ENCODE measurements around the gene RNF166.
A peak's percentile ranks its signal among the peaks of the same experiment; 100 is the strongest.

Gene RNF166

GRCh38 chr16:88692861-88693260 is 13.3 kb downstream of the RNF166 start:
- no peak for DNase-seq (ENCODE audit: low spot score)

DNA sequence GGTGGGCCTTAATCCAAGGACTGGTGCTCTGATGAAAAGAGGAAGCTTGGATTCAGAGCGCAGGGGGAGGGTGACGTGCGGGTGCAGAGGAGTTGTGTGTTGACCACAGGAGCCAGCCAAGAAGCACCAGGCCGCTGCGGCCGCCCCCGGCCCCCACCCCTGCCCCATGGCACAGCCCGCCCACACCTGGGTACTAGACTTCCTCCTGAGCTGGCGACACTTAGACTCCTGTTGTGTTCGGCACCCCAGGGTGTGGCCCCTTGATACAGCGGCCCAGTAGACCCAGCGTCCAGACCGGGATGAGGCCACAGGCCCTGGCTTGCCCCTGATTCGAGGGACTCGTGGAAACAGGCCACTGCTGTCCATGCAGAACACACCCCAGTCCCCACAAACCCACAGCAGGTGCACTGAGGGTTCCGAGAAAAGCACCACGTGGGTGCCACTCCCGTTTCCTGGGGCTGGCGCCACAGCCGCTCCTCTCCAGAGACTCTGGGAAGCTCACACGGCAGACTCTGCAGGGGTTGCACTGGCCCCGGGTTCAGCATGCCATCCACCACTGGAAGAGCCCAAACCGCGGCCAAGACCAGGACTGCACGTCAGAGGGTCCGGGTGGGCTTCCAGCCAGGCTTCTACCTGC is 14.2 kb downstream of the RNF166 start:
- no peak for DNase-seq (ENCODE audit: low spot score)

DNA sequence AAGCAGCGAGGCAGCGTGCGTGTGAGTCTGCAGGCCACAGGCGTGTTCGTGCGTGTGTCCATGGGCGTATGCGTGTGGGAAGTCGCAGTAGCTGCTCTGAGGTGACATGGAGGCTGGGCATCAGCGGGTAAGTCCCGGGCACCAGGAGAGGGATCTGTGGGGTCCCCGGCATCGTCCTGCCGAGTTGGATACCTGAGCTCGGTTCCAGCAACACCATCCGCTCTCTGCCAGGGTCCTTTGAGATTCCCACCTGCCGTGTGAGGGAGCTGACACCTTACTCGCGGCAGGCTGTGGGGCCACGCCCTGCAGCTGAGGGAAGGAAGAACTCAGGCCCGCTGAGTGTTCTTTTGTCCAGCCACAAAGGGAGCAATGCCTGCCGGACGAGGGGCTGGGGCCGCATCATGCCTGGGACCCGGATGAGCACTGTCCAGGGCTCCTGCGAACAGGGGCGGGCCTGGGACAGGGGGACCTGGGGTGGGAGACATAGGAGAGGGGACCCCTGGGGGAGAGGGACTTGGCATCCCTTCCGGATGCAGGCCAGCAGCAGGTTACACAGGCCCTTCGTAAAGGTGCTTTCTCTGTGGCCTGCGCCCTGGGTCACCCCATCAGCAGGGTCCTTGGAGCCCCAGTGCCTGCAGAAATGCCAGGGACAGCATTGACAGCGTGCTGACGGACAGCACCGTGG is 14.9 kb downstream of the RNF166 start:
- DNase-seq (ENCODE audit: low spot score), result no peak

DNA sequence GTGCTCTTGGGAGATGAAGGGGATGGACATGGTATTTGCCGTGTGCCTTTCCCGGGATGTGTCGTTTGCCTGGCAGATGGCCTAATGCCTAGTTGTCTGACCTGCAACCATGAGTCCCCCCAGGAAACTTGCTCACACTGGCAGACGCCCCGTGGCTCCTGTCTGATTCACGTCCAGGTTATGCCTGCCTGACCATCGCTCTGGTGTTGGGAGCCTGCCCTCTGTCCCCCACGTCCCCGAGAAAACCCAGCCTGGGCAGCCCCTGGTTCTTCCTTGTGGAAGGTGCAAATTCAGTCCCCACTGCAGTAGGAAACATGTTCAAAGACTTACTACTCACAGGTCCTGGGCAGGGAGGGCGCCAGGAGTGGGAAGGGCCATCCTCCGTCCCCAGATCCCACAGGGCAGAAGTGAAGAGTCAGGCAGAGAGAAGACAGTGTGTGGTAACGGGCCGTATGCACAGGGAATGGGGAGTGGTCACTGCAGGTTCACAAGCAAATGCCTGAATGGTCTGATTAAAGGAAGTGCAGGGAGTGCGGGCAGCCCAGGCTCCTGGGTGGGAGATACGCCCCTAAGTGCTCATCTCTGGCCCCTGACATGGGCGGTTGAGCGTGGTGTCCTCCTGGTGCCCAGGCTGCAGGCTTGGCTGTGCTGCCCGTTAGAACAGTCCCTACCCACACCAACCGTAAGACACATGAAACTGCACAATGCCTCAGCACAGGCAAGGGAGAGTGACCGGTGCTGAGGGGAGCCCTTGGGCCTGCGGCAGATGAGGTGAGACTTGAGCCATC is 15.7 kb downstream of the RNF166 start:
- no peak for DNase-seq (ENCODE audit: low spot score)

DNA sequence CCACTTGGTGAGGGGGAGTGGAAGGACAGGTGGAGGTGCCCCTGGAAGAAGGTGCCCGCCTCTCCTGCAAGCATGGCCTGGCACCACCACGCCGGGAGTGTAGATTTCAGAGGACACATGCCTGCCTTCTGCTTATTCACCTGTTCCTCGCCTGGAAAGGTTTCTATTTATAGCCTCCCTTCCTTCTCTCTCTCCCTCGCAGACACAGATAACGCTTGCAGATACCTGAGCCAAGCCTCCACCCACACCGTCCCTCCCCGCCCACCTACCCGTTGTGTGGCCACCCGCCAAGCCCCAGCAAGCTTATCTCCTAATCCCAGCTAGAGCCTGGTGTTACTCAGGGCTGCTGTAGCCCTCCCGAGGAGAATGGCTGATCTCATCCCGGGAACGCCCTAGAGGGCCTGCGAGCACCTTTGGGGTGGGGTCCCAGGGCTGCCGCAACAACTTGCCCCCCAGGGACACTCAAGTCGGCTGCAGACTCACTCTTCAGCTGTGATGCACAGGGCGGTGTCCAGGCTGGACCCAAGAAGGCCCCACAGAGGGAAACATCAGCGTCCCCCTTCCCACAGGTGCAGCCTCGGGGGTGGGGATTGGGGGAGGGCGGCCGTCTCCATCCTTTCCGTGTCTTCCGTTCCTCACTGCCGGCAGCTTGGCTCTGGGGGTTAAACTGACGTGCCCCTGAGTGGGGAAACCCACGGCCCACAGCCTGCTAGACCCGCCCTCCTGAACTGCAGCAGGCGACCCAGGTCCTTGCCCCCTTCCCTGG is 18.0 kb downstream of the RNF166 start:
- DNase-seq (ENCODE audit: low spot score), result peak; percentile 30

DNA sequence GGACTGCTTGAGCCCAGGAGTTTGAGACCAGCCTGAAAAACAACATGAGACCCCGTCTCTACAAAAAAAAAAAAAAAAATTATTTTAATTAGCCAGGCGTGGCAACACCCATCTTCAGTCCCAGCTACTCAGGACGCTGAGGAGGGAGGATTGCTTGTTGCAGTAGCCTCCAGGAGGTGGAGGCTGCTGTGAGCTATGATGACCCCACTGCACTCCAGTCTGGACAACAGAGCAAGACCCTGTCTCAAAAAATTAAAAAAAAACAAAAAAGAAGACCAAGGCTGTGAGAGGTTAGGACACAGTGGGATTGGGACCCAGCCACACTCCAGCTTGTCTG is 18.6 kb downstream of the RNF166 start:
- DNase-seq (ENCODE audit: low spot score), result no peak

- no peak for DNase-seq (ENCODE audit: low spot score)
These were observed 19.0 kb downstream of the RNF166 start for GRCh38 chr16:88687254-88687576.

DNA sequence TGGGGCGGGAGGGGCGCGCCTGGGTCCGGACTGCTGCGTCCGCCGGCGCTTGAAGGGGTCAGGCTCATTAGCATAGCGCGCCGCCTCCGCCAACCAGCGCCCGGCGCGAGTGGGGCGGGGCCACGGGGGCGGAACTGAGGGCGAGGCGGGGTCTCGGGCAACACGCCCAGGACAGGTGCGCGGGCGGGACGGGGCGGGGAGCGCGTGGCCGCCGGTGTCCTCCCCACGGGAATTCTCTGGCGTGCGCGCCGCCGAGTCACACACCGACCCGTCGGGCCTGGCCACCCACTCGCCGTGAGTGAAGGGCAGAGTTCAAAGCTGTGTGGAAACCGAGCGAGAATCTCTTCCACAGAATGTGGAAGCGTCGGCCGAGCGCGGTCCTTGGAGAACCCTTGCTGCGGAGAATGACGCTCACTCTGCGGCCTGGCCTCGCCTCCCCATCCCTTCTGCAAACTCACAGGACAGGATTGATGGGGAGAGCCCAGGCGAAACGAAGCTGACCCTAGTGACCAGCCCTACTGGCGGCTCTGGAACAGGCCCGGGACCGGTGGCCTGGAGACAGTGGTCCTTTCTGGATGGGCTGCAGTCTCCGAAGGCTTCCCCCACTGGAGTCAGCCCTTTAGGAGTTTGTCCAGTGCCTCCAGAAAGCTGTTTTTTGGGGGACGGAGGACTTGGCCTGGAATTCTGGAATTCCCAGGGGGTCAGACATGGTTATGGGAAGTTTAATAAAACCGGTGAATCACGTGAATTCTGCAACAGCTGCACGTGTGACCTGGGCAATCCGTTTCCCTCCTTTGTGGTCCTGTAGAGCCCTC is 19.6 kb downstream of the RNF166 start, which contains the start of gene SNAI3:
SNAI3 (minus strand) TSS at position 69 of the 815 bp plus-strand sequence. CDS start 101 bp downstream, outside the sequence.
- peak; percentile 72 for DNase-seq (ENCODE audit: low spot score)

DNA sequence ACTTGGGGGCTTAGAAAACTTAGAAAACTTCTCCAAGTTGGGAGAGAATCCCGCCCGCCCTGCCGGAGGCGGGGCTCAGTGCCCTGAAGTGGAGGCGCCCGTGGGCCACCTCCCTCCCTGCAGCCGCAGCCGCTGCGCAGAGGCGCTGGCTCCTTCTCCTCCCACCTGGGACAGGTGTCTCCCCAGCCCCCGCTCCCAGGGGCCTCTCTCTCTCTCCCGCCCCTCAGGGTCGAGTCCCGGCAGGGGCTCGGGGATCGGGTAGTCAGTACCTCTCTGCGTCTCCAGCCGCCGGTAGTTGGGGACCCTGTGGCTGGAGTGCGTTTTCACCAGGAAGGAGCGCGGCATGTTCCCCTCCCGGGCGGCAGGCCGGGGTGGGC is 20.2 kb downstream of the RNF166 start:
- peak; percentile 11 for DNase-seq (ENCODE audit: low spot score)

- DNase-seq (ENCODE audit: low spot score), result peak; percentile 42
These were observed 20.8 kb downstream of the RNF166 start for GRCh38 chr16:88685156-88686061.

DNA sequence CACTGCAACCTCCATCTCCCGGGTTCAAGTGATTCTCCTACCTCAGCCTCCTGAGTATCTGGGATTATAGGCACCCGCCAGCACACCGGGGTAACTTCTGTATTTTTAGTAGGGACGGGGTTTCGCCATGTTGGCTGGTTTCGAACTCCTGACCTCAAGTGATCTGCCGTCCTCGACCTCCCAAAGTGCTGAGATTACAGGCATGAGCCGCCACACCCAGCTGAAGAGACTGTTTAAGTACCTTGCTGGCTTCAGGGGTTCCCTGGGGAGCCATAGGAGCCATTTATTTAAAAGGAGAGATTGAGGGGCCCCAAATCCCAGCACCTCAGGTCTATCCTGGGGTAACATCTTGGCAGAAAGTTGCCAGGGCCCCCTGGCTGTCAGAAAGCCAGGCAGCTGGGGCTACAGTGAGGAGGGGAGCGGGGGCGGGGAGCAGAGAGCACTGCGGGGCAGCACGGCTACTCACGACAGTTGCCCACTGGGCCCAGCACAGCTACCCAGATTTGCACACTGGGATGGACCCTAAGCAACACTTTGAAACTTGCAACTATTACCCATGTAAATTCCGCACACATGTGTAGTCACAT is 21.5 kb downstream of the RNF166 start:
- no peak for DNase-seq (ENCODE audit: low spot score)

- peak; percentile 7 for DNase-seq (ENCODE audit: low spot score)
These were observed 24.3 kb downstream of the RNF166 start for GRCh38 chr16:88681709-88682451.

DNA sequence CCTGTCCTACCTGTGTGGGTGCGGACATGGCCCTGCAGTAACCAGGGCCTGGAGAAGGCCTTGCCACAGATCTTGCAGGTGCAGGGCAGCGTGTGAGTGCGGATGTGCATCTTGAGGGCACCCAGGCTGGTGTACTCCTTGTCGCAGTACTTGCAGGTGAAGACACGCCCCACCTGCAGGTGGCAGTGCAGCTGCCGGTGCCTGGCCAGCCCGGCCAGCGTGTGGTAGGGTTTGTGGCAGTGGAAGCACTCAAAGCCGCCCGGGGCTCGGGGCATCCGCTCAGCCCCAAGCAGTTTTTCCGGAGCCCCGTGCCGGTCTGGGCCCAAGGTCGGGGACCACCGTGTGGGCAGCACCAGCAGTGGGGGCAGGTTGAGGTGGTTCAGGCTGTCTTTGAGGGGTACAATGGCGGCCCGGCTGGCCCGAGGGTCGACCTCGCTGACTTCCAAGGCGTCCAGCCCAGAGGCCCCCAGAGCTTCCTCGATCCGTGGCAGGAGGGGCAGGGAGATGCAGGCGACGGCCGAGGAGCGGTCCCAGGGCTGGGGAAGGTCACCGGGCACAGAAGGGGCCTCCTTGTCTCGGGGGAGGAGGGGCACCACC is 25.0 kb downstream of the RNF166 start:
- peak; percentile 48 for DNase-seq (ENCODE audit: low spot score)

GRCh38 chr16:88680554-88681083 is 25.6 kb downstream of the RNF166 start:
- DNase-seq (ENCODE audit: low spot score), result no peak

- no peak for DNase-seq (ENCODE audit: low spot score)
These were observed 27.8 kb downstream of the RNF166 start for GRCh38 chr16:88678224-88678979.

GRCh38 chr16:88677721-88678120 is 28.5 kb downstream of the RNF166 start:
- DNase-seq (ENCODE audit: low spot score), result no peak

DNA sequence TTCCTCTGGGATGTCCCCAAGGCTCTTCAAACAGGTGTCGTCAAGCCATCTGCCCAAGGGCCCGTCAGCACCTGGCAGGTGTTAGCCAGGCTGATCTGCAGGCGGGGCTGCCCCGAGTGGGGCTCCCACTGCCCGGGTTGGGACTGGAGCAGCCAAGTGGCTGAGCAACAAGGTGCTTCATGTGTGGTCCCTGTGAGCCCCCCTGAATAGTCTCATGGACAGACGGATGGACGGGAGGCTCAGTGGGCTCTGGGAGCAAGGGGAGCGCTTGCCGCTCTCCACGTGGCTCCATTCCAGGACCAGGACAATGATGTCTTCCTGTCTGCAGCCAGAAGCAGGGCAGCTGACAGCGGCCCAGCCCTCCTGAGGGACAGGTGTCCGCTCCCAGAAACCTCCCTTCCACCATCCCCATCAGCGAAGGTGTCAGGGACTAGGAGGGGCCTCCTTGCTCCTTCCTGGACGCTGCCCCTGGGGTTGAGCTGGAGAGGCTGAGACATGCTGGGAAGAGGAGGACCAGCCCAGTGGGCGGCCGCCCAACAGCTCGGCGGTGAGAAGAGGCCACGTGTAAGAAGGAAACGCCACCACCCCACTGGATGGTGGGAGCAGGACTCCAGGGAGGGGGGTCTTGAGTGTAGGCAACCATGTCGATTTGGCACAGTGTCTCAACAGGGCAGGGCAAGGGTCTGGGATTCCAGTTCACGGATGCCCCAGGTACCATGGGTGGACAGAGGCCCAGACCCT is 29.5 kb downstream of the RNF166 start:
- no peak for DNase-seq (ENCODE audit: low spot score)
